ENCODE data around the gene EPN1. TPM values are rescaled to one million over a fixed set of nuclear protein-coding genes. Genes with fewer than 3 reads are reported as not detected.

Gene EPN1
- total and polyA plus RNA-seq, 2 of the 13 experiments (the other 11 are each of a cell fraction or from before 2014, with no cell fraction given), result 28.9 to 31.7 TPM

GRCh38 chr19:55683449-55684261 lies 8.6 kb downstream of the EPN1 start (continued):
- TF ChIP-seq TGIF2 (CRISPR knock-in tag; IDR thresholded peaks at IDR 0.05) (peak; percentile 67; the same call in 1 of the 2 replicates), GMEB1 (CRISPR knock-in tag; IDR thresholded peaks at IDR 0.05; ENCODE audit: borderline replicate concordance) (peak; percentile 50; the same call in 1 of the 2 replicates), SRSF9 (IDR thresholded peaks at IDR 0.05; ENCODE audit: borderline replicate concordance, insufficient read depth, low read depth, low read length, poor library complexity, severe bottlenecking) (no peak), GPN1 (CRISPR knock-in tag; IDR thresholded peaks at IDR 0.05; ENCODE audit: borderline replicate concordance) (no peak), ZNF775 (CRISPR knock-in tag; IDR thresholded peaks at IDR 0.05; ENCODE audit: borderline replicate concordance) (no peak), ZNF451 (CRISPR knock-in tag; IDR thresholded peaks at IDR 0.05) (0 out of 2 replicates have a peak, but pooled peaks have one; percentile 43), ZNF709 (CRISPR knock-in tag; IDR thresholded peaks at IDR 0.05) (0 out of 2 replicates have a peak, but pooled peaks have one; percentile 39), RFXAP (CRISPR knock-in tag; IDR thresholded peaks at IDR 0.05; ENCODE audit: borderline replicate concordance) (no peak), TEAD3 (CRISPR knock-in tag; optimal IDR thresholded peaks at IDR 0.05; ENCODE audit: borderline replicate concordance) (peak; percentile 71), MIER2 (CRISPR knock-in tag; IDR thresholded peaks at IDR 0.05) (no peak), U2AF2 (IDR thresholded peaks at IDR 0.05; ENCODE audit: low read depth, low read length) (no peak), DMTF1 (CRISPR knock-in tag; IDR thresholded peaks at IDR 0.05) (no peak), ZNF230 (CRISPR knock-in tag; IDR thresholded peaks at IDR 0.05) (no peak), KLF11 (CRISPR knock-in tag; IDR thresholded peaks at IDR 0.05) (peak; percentile 47), CBFB (CRISPR knock-in tag; IDR thresholded peaks at IDR 0.05) (no peak), EHMT2 (IDR thresholded peaks at IDR 0.05; ENCODE audit: borderline replicate concordance, low read depth, low read length) (no peak), ZHX1 (CRISPR knock-in tag; IDR thresholded peaks at IDR 0.05; ENCODE audit: low read depth) (no peak), ZNF883 (CRISPR knock-in tag; IDR thresholded peaks at IDR 0.05; ENCODE audit: not compliant biosample characterization) (no peak), KMT2B (CRISPR knock-in tag; IDR thresholded peaks at IDR 0.05) (no peak), ZNF292 (CRISPR knock-in tag; IDR thresholded peaks at IDR 0.05; ENCODE audit: borderline replicate concordance, low read depth) (peak; percentile 68; the same call in 1 of the 2 replicates), PITX1 (CRISPR knock-in tag; IDR thresholded peaks at IDR 0.05) (peak; percentile 67), SSRP1 (CRISPR knock-in tag; IDR thresholded peaks at IDR 0.05) (peak; percentile 13; the same call in 1 of the 2 replicates), ZNF678 (CRISPR knock-in tag; IDR thresholded peaks at IDR 0.05) (no peak)
